ENCODE results near the gene FAM47E.
A peak's percentile ranks its signal among the peaks of the same experiment; 100 is the strongest.

The FAM47E gene

DNA sequence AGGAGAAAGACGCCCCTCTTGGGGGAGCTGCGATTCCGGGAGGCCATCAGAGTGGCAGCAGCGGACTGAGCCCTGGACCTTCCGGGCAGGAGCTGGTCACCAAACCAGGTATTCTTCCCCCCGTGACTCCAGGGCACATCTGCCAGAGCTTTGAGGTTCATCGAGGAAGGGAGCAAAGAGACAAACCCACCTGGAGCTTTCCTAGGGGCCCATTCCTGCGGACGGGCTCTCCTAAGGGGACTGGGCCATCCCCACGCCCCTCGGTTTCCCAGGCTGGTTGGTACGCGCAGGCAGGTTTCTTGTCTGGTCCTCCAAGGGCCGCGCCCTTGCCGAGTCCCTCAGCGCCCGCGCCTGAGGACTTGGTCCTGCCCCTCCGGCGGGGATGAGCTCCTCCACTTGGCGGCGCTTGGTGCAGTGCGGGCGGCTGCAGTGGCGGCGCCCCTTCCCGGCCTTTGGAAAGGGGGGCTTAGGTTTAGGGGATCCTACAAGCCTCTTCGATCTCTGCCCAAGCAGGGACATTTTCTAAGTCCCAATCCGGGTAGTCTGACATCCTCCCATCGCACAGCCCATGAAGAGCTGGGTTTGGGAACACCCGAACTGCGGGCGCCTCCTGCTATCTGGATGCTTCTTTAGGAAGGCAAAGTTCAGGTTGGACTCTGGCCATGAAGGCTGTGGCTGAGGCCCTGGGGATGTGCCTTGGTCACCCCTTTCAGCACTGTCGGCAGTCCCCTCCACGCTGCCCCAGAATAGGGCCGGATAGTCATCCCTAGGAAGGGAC is 55.5 kb downstream of the FAM47E start:
- Histone ChIP-seq H3K36me3 (ENCODE audit: control insufficient read depth in 2 of 2, insufficient read depth in 1 of 2, low read length in 2 of 2) (peaks cover 0 to 17% of the 10 kb centered on the region in 2 experiments; a peak in 1 of 3 replicates), H3K27ac (ENCODE audit: extremely low read depth, low read depth, low read length) (peak overlapping the region; percentile 75; the same call in 1 of the 2 replicates)
- CTCF ChIA-PET = interaction anchor here (0.6 to 4.1 kb wide), 11 partner anchors 9 to 420 kb away, joined by 3 to 28 read pairs (median 4); no protein-coding TSS in a partner anchor

More for the DNA sequence above, 55.5 kb downstream of the FAM47E start:
- no peaks in the 10 kb centered on the region for H3K4me1 ChIP-seq (ENCODE audit: control insufficient read depth, insufficient read depth, low read length)
- TF ChIP-seq GLIS2 (tag by site-specific recombination; IDR thresholded peaks at IDR 0.05) = no peak
- TF ChIP-seq, protein P1, sequence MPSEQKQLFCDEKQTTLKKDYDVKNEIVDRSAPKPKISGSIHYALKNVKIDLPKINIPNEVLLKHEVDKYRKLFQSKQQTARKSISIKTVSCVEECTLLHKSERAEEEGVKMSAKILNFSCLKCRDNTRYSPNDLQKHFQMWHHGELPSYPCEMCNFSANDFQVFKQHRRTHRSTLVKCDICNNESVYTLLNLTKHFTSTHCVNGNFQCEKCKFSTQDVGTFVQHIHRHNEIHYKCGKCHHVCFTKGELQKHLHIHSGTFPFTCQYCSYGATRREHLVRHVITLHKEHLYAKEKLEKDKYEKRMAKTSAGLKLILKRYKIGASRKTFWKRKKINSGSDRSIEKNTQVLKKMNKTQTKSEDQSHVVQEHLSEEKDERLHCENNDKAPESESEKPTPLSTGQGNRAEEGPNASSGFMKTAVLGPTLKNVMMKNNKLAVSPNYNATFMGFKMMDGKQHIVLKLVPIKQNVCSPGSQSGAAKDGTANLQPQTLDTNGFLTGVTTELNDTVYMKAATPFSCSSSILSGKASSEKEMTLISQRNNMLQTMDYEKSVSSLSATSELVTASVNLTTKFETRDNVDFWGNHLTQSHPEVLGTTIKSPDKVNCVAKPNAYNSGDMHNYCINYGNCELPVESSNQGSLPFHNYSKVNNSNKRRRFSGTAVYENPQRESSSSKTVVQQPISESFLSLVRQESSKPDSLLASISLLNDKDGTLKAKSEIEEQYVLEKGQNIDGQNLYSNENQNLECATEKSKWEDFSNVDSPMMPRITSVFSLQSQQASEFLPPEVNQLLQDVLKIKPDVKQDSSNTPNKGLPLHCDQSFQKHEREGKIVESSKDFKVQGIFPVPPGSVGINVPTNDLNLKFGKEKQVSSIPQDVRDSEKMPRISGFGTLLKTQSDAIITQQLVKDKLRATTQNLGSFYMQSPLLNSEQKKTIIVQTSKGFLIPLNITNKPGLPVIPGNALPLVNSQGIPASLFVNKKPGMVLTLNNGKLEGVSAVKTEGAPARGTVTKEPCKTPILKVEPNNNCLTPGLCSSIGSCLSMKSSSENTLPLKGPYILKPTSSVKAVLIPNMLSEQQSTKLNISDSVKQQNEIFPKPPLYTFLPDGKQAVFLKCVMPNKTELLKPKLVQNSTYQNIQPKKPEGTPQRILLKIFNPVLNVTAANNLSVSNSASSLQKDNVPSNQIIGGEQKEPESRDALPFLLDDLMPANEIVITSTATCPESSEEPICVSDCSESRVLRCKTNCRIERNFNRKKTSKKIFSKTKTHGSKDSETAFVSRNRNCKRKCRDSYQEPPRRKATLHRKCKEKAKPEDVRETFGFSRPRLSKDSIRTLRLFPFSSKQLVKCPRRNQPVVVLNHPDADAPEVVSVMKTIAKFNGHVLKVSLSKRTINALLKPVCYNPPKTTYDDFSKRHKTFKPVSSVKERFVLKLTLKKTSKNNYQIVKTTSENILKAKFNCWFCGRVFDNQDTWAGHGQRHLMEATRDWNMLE (tag by site-specific recombination; conservative IDR thresholded peaks at IDR 0.05; ENCODE audit: low read depth) = no peak
- TF ChIP-seq ZBTB48 (tag by site-specific recombination; IDR thresholded peaks at IDR 0.05) = peak; percentile 45
- no peak for TF ChIP-seq ZNF132 (tag by site-specific recombination; IDR thresholded peaks at IDR 0.05; ENCODE audit: borderline replicate concordance)
- TF ChIP-seq, protein P2, sequence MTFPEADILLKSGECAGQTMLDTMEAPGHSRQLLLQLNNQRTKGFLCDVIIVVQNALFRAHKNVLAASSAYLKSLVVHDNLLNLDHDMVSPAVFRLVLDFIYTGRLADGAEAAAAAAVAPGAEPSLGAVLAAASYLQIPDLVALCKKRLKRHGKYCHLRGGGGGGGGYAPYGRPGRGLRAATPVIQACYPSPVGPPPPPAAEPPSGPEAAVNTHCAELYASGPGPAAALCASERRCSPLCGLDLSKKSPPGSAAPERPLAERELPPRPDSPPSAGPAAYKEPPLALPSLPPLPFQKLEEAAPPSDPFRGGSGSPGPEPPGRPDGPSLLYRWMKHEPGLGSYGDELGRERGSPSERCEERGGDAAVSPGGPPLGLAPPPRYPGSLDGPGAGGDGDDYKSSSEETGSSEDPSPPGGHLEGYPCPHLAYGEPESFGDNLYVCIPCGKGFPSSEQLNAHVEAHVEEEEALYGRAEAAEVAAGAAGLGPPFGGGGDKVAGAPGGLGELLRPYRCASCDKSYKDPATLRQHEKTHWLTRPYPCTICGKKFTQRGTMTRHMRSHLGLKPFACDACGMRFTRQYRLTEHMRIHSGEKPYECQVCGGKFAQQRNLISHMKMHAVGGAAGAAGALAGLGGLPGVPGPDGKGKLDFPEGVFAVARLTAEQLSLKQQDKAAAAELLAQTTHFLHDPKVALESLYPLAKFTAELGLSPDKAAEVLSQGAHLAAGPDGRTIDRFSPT (tag by site-specific recombination; IDR thresholded peaks at IDR 0.05) = no peak
- TF ChIP-seq ZNF362 (tag by site-specific recombination; IDR thresholded peaks at IDR 0.05) = no peak
- TF ChIP-seq ZNF274 (IDR thresholded peaks at IDR 0.05; ENCODE audit: low read length) = no peak
- no peak for TF ChIP-seq ZNF274 (tag by site-specific recombination; IDR thresholded peaks at IDR 0.05; ENCODE audit: borderline replicate concordance)
- TF ChIP-seq ZBTB21 (tag by site-specific recombination; IDR thresholded peaks at IDR 0.05) = no peak
- TF ChIP-seq ZBTB20 (tag by site-specific recombination; IDR thresholded peaks at IDR 0.05) = 0 out of 2 replicates have a peak, but pooled peaks have one; percentile 6
- TF ChIP-seq SP3 (tag by site-specific recombination; IDR thresholded peaks at IDR 0.05) = no peak
- no peak for TF ChIP-seq ZNF791 (tag by site-specific recombination; IDR thresholded peaks at IDR 0.05)
- TF ChIP-seq ZNF2 (tag by site-specific recombination; IDR thresholded peaks at IDR 0.05) = 0 out of 2 replicates have a peak, but pooled peaks have one; percentile 23
- TF ChIP-seq, protein P3, sequence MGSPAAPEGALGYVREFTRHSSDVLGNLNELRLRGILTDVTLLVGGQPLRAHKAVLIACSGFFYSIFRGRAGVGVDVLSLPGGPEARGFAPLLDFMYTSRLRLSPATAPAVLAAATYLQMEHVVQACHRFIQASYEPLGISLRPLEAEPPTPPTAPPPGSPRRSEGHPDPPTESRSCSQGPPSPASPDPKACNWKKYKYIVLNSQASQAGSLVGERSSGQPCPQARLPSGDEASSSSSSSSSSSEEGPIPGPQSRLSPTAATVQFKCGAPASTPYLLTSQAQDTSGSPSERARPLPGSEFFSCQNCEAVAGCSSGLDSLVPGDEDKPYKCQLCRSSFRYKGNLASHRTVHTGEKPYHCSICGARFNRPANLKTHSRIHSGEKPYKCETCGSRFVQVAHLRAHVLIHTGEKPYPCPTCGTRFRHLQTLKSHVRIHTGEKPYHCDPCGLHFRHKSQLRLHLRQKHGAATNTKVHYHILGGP (tag by site-specific recombination; IDR thresholded peaks at IDR 0.05) = no peak
- TF ChIP-seq ZNF600 (tag by site-specific recombination; IDR thresholded peaks at IDR 0.05) = no peak
- no peak for TF ChIP-seq ZNF19 (tag by site-specific recombination; IDR thresholded peaks at IDR 0.05; ENCODE audit: low read depth)
- TF ChIP-seq KLF16 (tag by site-specific recombination; IDR thresholded peaks at IDR 0.05) = no peak
- TF ChIP-seq ZNF335 (tag by site-specific recombination; conservative IDR thresholded peaks at IDR 0.05) = peak; percentile 50
- TF ChIP-seq, protein P4, sequence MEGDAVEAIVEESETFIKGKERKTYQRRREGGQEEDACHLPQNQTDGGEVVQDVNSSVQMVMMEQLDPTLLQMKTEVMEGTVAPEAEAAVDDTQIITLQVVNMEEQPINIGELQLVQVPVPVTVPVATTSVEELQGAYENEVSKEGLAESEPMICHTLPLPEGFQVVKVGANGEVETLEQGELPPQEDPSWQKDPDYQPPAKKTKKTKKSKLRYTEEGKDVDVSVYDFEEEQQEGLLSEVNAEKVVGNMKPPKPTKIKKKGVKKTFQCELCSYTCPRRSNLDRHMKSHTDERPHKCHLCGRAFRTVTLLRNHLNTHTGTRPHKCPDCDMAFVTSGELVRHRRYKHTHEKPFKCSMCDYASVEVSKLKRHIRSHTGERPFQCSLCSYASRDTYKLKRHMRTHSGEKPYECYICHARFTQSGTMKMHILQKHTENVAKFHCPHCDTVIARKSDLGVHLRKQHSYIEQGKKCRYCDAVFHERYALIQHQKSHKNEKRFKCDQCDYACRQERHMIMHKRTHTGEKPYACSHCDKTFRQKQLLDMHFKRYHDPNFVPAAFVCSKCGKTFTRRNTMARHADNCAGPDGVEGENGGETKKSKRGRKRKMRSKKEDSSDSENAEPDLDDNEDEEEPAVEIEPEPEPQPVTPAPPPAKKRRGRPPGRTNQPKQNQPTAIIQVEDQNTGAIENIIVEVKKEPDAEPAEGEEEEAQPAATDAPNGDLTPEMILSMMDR (tag by site-specific recombination; IDR thresholded peaks at IDR 0.05) = peak; percentile 57
- TF ChIP-seq, protein P5, sequence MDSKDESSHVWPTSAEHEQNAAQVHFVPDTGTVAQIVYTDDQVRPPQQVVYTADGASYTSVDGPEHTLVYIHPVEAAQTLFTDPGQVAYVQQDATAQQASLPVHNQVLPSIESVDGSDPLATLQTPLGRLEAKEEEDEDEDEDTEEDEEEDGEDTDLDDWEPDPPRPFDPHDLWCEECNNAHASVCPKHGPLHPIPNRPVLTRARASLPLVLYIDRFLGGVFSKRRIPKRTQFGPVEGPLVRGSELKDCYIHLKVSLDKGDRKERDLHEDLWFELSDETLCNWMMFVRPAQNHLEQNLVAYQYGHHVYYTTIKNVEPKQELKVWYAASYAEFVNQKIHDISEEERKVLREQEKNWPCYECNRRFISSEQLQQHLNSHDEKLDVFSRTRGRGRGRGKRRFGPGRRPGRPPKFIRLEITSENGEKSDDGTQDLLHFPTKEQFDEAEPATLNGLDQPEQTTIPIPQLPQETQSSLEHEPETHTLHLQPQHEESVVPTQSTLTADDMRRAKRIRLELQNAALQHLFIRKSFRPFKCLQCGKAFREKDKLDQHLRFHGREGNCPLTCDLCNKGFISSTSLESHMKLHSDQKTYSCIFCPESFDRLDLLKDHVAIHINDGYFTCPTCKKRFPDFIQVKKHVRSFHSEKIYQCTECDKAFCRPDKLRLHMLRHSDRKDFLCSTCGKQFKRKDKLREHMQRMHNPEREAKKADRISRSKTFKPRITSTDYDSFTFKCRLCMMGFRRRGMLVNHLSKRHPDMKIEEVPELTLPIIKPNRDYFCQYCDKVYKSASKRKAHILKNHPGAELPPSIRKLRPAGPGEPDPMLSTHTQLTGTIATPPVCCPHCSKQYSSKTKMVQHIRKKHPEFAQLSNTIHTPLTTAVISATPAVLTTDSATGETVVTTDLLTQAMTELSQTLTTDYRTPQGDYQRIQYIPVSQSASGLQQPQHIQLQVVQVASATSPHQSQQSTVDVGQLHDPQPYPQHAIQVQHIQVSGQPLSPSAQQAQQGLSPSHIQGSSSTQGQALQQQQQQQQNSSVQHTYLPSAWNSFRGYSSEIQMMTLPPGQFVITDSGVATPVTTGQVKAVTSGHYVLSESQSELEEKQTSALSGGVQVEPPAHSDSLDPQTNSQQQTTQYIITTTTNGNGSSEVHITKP (tag by site-specific recombination; IDR thresholded peaks at IDR 0.05) = peak; percentile 98
- peak overlapping the region; percentile 66 for H3K4me3 ChIP-seq (ENCODE audit: low read depth, low read length)
- H3K9me3 ChIP-seq (ENCODE audit: control insufficient read depth, insufficient read depth, low read depth, low read length) = no peaks in the 10 kb centered on the region
- POLR2A ChIA-PET = interaction anchor here (1.0 to 1.3 kb wide), 3 partner anchors 34 to 851 kb away, joined by 3 read pairs; no protein-coding TSS in a partner anchor

Data from HEK293 (cell line).